WTC11 (cell line): ENCODE data around the gene MYOF.

Experiments
- ATF1 ChIP-seq: sonication (generic); formaldehyde crosslinking; IDR thresholded peaks from 2 replicates; pipeline ENCODE4 v1.8.1; 2023; ENCODE audit warnings: mild to moderate bottlenecking, moderate library complexity, missing genetic modification reagents
- CREB1 ChIP-seq: sonication (generic); formaldehyde crosslinking; IDR thresholded peaks from 2 replicates; pipeline ENCODE4 v1.8.0; 2023; ENCODE audit warnings: mild to moderate bottlenecking, missing genetic modification reagents
- CTCF ChIP-seq: fragments of 200-600 bp; IDR thresholded peaks from 2 replicates; pipeline ENCODE4 v1.8.0; 2022; ENCODE audit warnings: antibody characterized with exemption
- IRF2 ChIP-seq: sonication (generic); formaldehyde crosslinking; IDR thresholded peaks from 2 replicates; pipeline ENCODE4 v1.8.0; 2022; ENCODE audit warnings: low read depth, missing genetic modification reagents, borderline replicate concordance
- PRDM15 ChIP-seq: sonication (generic); formaldehyde crosslinking; IDR thresholded peaks from 2 replicates; pipeline ENCODE4 v1.8.0; 2022; ENCODE audit warnings: missing genetic modification reagents
- SP1 ChIP-seq: sonication (generic); formaldehyde crosslinking; conservative IDR thresholded peaks from 2 replicates; pipeline ENCODE4 v1.8.1; 2022; ENCODE audit warnings: missing genetic modification reagents
- TF ChIP-seq, protein P1 (sequence below): sonication (generic); formaldehyde crosslinking; IDR thresholded peaks from 2 replicates; pipeline ENCODE4 v1.8.1; 2022; ENCODE audit warnings: low read depth, missing genetic modification reagents, borderline replicate concordance
- TF ChIP-seq, protein P2 (sequence below): sonication (generic); formaldehyde crosslinking; IDR thresholded peaks from 2 replicates; pipeline ENCODE4 v1.8.0; 2022; ENCODE audit warnings: mild to moderate bottlenecking, missing genetic modification reagents

DNA sequence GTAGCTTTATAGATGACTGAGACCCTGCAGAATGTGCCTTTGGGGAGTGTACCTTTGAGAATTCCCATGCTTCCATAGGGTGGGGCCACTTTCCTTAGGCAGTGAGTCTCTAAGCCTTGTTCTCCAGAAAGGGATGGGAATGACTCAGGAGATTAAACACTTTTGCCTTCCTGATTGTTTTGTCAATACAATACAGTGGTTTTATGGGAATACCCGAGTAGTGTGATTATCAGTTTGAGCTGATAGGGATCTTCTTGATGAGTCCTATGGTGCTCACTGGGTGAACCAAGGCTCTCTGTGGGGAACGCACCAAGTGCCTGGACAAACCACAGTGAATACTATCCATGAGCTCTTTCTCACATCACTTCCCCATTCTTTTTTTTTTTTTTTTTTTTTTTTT lies 6.3 kb downstream of the MYOF start:
- TF ChIP-seq CTCF = no peak
- TF ChIP-seq, protein P1, sequence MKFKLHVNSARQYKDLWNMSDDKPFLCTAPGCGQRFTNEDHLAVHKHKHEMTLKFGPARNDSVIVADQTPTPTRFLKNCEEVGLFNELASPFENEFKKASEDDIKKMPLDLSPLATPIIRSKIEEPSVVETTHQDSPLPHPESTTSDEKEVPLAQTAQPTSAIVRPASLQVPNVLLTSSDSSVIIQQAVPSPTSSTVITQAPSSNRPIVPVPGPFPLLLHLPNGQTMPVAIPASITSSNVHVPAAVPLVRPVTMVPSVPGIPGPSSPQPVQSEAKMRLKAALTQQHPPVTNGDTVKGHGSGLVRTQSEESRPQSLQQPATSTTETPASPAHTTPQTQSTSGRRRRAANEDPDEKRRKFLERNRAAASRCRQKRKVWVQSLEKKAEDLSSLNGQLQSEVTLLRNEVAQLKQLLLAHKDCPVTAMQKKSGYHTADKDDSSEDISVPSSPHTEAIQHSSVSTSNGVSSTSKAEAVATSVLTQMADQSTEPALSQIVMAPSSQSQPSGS (CRISPR knock-in tag) = no peak
- TF ChIP-seq PRDM15 (CRISPR knock-in tag) = no peak
- TF ChIP-seq SP1 (CRISPR knock-in tag) = no peak
- TF ChIP-seq ATF1 = no peak
- TF ChIP-seq, protein P2, sequence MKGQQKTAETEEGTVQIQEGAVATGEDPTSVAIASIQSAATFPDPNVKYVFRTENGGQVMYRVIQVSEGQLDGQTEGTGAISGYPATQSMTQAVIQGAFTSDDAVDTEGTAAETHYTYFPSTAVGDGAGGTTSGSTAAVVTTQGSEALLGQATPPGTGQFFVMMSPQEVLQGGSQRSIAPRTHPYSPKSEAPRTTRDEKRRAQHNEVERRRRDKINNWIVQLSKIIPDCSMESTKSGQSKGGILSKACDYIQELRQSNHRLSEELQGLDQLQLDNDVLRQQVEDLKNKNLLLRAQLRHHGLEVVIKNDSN (CRISPR knock-in tag) = no peak
- no peak for TF ChIP-seq IRF2 (CRISPR knock-in tag)
- TF ChIP-seq CREB1 (CRISPR knock-in tag) = no peak
